Mesenchymal stem cell (in vitro differentiated cells and primary cell): Measurements from ENCODE around the gene COPE.

ENCODE experiments used
- DNase-seq: peaks from one replicate; pipeline ENCODE4 v3.0.0-alpha.2; 2013
- H2AFZ ChIP-seq: one replicate; pipeline ENCODE4 v1.6.1; 2013; ENCODE audit warnings: low read depth, mild to moderate bottlenecking, control low read depth, inconsistent platforms, low read length, moderate library complexity
- H2AK5ac ChIP-seq: 2 replicates; pipeline ENCODE4 v1.6.1; 2013; ENCODE audit warnings: low read length, moderate library complexity, mild to moderate bottlenecking, inconsistent platforms; ENCODE audit not compliant: severe bottlenecking
- H2BK120ac ChIP-seq: one replicate; pipeline ENCODE4 v1.6.1; 2013; ENCODE audit warnings: low read depth, mild to moderate bottlenecking, inconsistent platforms, low read length, moderate library complexity
- H2BK12ac ChIP-seq, 2 experiments: one replicate each; pipeline ENCODE4 v1.6.1; 2013; ENCODE audit warnings: inconsistent platforms in 2 of 2, low read length in 2 of 2, mild to moderate bottlenecking in 2 of 2, moderate library complexity in 2 of 2, control low read depth in 1 of 2
- H2BK15ac ChIP-seq: one replicate; pipeline ENCODE4 v1.6.1; 2013; ENCODE audit warnings: mild to moderate bottlenecking, low read depth, inconsistent platforms; ENCODE audit not compliant: poor library complexity, severe bottlenecking
- H2BK5ac ChIP-seq: 2 replicates; pipeline ENCODE4 v1.6.1; 2013; ENCODE audit warnings: low read depth, mild to moderate bottlenecking, low read length, control low read depth, inconsistent platforms; ENCODE audit not compliant: poor library complexity, severe bottlenecking
- H3K14ac ChIP-seq, 2 experiments: one replicate each; pipeline ENCODE4 v1.6.1; 2013; ENCODE audit warnings: inconsistent platforms in 2 of 2, low read length in 2 of 2, control low read depth in 1 of 2, mild to moderate bottlenecking in 1 of 2, moderate library complexity in 1 of 2
- H3K18ac ChIP-seq, 2 experiments: one replicate each; pipeline ENCODE4 v1.6.1; 2013; ENCODE audit warnings: inconsistent platforms in 2 of 2, low read length in 2 of 2, control low read depth in 1 of 2, low read depth in 1 of 2, mild to moderate bottlenecking in 1 of 2
- H3K23ac ChIP-seq, 2 experiments: one replicate each; pipeline ENCODE4 v1.6.1; 2013; ENCODE audit warnings: inconsistent platforms in 2 of 2, low read length in 2 of 2, mild to moderate bottlenecking in 2 of 2, moderate library complexity in 2 of 2, control low read depth in 1 of 2
- H3K27ac ChIP-seq: 2 replicates; pipeline ENCODE4 v1.5.1; 2013; ENCODE audit warnings: mild to moderate bottlenecking, moderate library complexity, low read length, control low read depth, inconsistent platforms; ENCODE audit not compliant: poor library complexity, severe bottlenecking
- H3K27me3 ChIP-seq, 2 experiments: 2 replicates each; pipeline versions ENCODE4 v1.6.1 to v1.7.0; 2013; ENCODE audit warnings: low read length in 2 of 2, mild to moderate bottlenecking in 2 of 2, moderate library complexity in 2 of 2, control low read depth in 1 of 2, inconsistent platforms in 1 of 2; ENCODE audit not compliant: control insufficient read depth in 1 of 2, insufficient read depth in 1 of 2
- H3K36me3 ChIP-seq, 2 experiments: 2 replicates each; pipeline versions ENCODE4 v1.6.1 to v1.7.0; 2013; ENCODE audit warnings: low read length in 2 of 2, control low read depth in 1 of 2, inconsistent platforms in 1 of 2, low read depth in 1 of 2, mild to moderate bottlenecking in 1 of 2; ENCODE audit not compliant: insufficient read depth in 2 of 2, control insufficient read depth in 1 of 2
- H3K4ac ChIP-seq, 2 experiments: one replicate each; pipeline ENCODE4 v1.6.1; 2013; ENCODE audit warnings: inconsistent platforms in 2 of 2, low read length in 2 of 2, mild to moderate bottlenecking in 2 of 2, moderate library complexity in 2 of 2, control low read depth in 1 of 2, low read depth in 1 of 2
- H3K4me1 ChIP-seq: 2 replicates; pipeline ENCODE4 v1.6.1; 2013; ENCODE audit warnings: low read depth, low read length, control low read depth; ENCODE audit not compliant: control insufficient read depth, insufficient read depth
- H3K4me2 ChIP-seq: 2 replicates; pipeline ENCODE4 v1.6.1; 2013; ENCODE audit warnings: low read length, mild to moderate bottlenecking, inconsistent platforms; ENCODE audit not compliant: poor library complexity, severe bottlenecking
- H3K4me3 ChIP-seq, 2 experiments: 2 replicates each; pipeline versions ENCODE4 v1.5.1 to v1.7.0; 2013; ENCODE audit warnings: low read length in 2 of 2, mild to moderate bottlenecking in 2 of 2, control low read depth in 1 of 2, low read depth in 1 of 2; ENCODE audit not compliant: insufficient read depth in 1 of 2
- H3K79me1 ChIP-seq: replicated peaks from 2 replicates; pipeline ENCODE4 v1.6.1; 2013; ENCODE audit warnings: mild to moderate bottlenecking, control low read depth, low read length, inconsistent platforms; ENCODE audit not compliant: poor library complexity, severe bottlenecking
- H3K9ac ChIP-seq: 2 replicates; pipeline ENCODE4 v1.7.0; 2013; ENCODE audit warnings: mild to moderate bottlenecking, low read length, moderate library complexity
- H3K9me3 ChIP-seq: 2 replicates; pipeline ENCODE4 v1.7.0; 2013; ENCODE audit warnings: mild to moderate bottlenecking, low read length; ENCODE audit not compliant: control insufficient read depth
- H4K8ac ChIP-seq: one replicate; pipeline ENCODE4 v1.6.1; 2013; ENCODE audit warnings: inconsistent platforms, mild to moderate bottlenecking, low read length, moderate library complexity
- H4K91ac ChIP-seq: one replicate; pipeline ENCODE4 v1.6.1; 2013; ENCODE audit warnings: mild to moderate bottlenecking, low read length, inconsistent platforms
- WGBS: methylation state at CpG from one replicate; pipeline ENCODE4 v1.1.7; 2013; ENCODE audit warnings: mixed read lengths; 5-methylcytosine and 5-hydroxymethylcytosine counted together

COPE gene

GRCh38 chr19:18876865-18877264 is 42.3 kb downstream of the COPE start:
- 96% methylated on average over 7 of the region's 7 CpGs for WGBS
- H3K14ac ChIP-seq: no peak overlapping the region
- no peak overlapping the region for H4K91ac ChIP-seq
- no peak overlapping the region for H2BK120ac ChIP-seq
- H3K4ac ChIP-seq: no peak overlapping the region
- no peak for DNase-seq
- no peak overlapping the region for H2AK5ac ChIP-seq
- no peak overlapping the region for H3K9ac ChIP-seq
- H3K18ac ChIP-seq: no peak overlapping the region
- H2BK15ac ChIP-seq: no peak overlapping the region
- no peak overlapping the region for H3K4me3 ChIP-seq
- no peak overlapping the region for H3K4me2 ChIP-seq
- H3K79me1 ChIP-seq: no peaks in the 10 kb centered on the region
- no peak overlapping the region for H4K8ac ChIP-seq
- H3K9me3 ChIP-seq: peaks cover 6% of the 10 kb centered on the region
- H3K4me1 ChIP-seq: no peaks in the 10 kb centered on the region
- H3K36me3 ChIP-seq: peaks cover 12 to 29% of the 10 kb centered on the region in 2 experiments
- H2BK5ac ChIP-seq: no peak overlapping the region
- H2BK12ac ChIP-seq: no peak overlapping the region
- H3K27ac ChIP-seq: no peak overlapping the region
- H3K23ac ChIP-seq: no peak overlapping the region
- H3K27me3 ChIP-seq: no peaks in the 10 kb centered on the region
- no peak overlapping the region for H2AFZ ChIP-seq

DNA sequence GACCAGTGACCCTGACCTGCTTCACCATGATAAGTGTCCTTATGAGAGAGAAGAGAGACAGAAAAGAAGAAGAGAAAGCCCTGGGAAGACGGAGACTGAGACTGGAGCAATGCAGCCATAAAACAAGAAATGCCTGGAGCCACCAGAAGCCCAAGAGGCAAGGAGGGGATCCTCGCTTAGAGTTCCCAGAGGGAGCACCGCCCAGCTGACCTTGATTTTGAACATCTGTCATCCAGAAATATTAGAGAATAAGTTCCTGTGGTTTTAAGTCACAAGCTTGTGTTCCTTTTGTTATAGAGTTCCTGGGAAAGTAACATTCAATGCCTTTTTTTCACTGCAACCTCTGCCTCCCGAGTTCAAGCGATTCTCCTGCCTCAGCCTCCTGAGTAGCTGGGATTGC is 43.5 kb downstream of the COPE start:
- Histone ChIP-seq H2BK5ac (no peak overlapping the region), H3K9me3 (peaks cover 6% of the 10 kb centered on the region), H2AK5ac (no peak overlapping the region), H4K8ac (no peak overlapping the region), H3K18ac (no peak overlapping the region), H3K14ac (no peak overlapping the region), H3K9ac (no peak overlapping the region), H3K36me3 (peaks cover 19 to 34% of the 10 kb centered on the region in 2 experiments), H3K79me1 (peaks cover under 1% of the 10 kb centered on the region), H3K27ac (no peak overlapping the region), H2BK120ac (no peak overlapping the region), H2BK15ac (no peak overlapping the region), H3K4me3 (no peak overlapping the region), H3K27me3 (no peaks in the 10 kb centered on the region), H3K4ac (no peak overlapping the region), H2BK12ac (no peak overlapping the region), H4K91ac (no peak overlapping the region), H3K4me1 (no peaks in the 10 kb centered on the region), H3K23ac (no peak overlapping the region), H2AFZ (no peak overlapping the region), H3K4me2 (no peak overlapping the region)
- WGBS: 94% methylated on average over 5 of the region's 5 CpGs
- DNase-seq: no peak

DNA sequence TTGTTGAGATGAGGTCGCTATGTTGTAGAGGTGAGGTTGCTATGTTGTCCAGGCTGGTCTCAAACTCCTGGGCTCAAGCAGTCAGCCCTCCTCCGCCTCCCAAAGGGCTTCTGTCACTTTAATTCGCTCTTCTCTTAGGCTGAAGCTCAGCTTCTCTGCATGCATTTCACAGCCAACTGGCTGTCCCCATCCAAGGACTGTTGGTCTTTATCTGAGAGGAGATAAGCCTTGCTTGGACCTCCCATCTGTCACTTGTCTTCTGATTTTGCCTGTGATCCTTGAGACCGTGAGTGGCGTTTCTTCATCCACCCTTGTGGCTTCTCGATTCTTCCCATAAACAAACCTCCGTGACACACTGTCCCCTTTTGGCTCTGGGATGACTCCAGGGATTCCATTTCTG is 47.6 kb downstream of the COPE start:
- Histone ChIP-seq H3K27ac (no peak overlapping the region), H3K36me3 (peaks cover 31 to 55% of the 10 kb centered on the region in 2 experiments), H4K91ac (no peak overlapping the region), H3K4me2 (no peak overlapping the region), H3K9me3 (no peaks in the 10 kb centered on the region), H3K4me3 (no peak overlapping the region), H3K23ac (no peak overlapping the region), H2BK12ac (no peak overlapping the region), H4K8ac (no peak overlapping the region), H3K9ac (no peak overlapping the region), H2BK5ac (no peak overlapping the region), H2BK120ac (no peak overlapping the region), H3K14ac (no peak overlapping the region), H2AFZ (no peak overlapping the region), H3K18ac (no peak overlapping the region), H3K27me3 (no peaks in the 10 kb centered on the region), H2AK5ac (no peak overlapping the region), H3K4me1 (no peaks in the 10 kb centered on the region), H3K4ac (no peak overlapping the region), H3K79me1 (peaks cover 19% of the 10 kb centered on the region), H2BK15ac (no peak overlapping the region)
- WGBS: 67% methylated on average over 3 of the region's 7 CpGs
- DNase-seq: no peak

DNA sequence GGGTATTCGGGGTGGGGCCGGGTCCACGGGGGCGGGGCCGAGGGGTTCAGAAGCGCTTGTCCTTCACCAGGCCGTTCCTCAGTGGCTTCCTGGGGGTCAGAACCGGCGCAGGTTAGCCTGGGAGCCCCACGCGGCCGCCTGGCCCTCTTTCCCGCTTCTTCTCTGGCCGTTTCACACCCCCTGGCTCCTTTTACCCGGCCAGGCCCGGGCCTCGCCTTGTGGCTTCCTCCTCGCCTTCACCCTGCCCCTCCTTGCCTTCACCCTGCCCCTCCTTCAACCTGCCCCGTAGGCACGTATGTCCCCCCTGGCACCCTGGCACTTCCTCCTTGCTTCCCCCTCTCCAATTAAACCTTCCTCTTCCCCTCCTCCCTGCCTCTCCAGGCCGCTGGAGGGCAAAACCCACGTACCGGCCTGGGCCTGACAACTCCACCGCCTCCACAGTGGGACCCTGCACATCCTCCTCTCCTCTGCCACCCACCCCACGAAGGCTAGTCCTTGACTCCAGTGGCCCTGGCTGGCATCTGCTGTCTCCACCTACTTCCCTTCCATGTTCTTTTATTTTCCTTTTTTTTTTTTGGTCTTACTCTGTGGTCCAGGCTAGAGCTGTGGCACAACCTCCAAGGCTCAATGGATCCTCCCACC is 48.5 kb downstream of the COPE start:
- Histone ChIP-seq H2AFZ (no peak overlapping the region), H3K4ac (no peak overlapping the region), H3K4me3 (no peak overlapping the region), H2BK12ac (no peak overlapping the region), H3K4me2 (no peak overlapping the region), H2BK5ac (no peak overlapping the region), H3K14ac (no peak overlapping the region), H3K27me3 (no peaks in the 10 kb centered on the region), H3K23ac (no peak overlapping the region), H3K18ac (no peak overlapping the region), H3K9me3 (no peaks in the 10 kb centered on the region), H2BK120ac (no peak overlapping the region), H3K79me1 (peaks cover 23% of the 10 kb centered on the region), H3K4me1 (no peaks in the 10 kb centered on the region), H3K36me3 (peaks cover 38 to 60% of the 10 kb centered on the region in 2 experiments), H3K27ac (no peak overlapping the region), H4K8ac (no peak overlapping the region), H4K91ac (no peak overlapping the region), H3K9ac (no peak overlapping the region), H2AK5ac (no peak overlapping the region), H2BK15ac (no peak overlapping the region)
- DNase-seq: no peak
- 63% methylated on average over 21 of the region's 25 CpGs for WGBS
